Adrenal gland (tissue), 5 donors: ENCODE results near the gene PPP1R12C.

Experiments used
- CTCF ChIP-seq, 6 experiments: fragments of 450-650 bp in 4 of 6; fragments of 200-600 bp in 2 of 6; sonication (generic) in 1 of 6; IDR thresholded peaks; 1 replicate in 5 of 6; 2 replicates in 1 of 6; pipeline versions ENCODE4 v1.5.1 to v1.8.0; 2016 to 2021; ENCODE audit warnings: antibody characterized with exemption in 6 of 6, mild to moderate bottlenecking in 2 of 6, moderate library complexity in 1 of 6
- POLR2A ChIP-seq, 2 donors: fragments of 450-650 bp; IDR thresholded peaks; one replicate each; pipeline ENCODE4 v1.6.1; 2017; ENCODE audit warnings: antibody characterized with exemption in 2 of 2, mild to moderate bottlenecking in 2 of 2, moderate library complexity in 1 of 2
- donor health status: DM: no; HTN: no; CAD: no.

GRCh38 chr19:55165952-55166529 lies 48.6 kb upstream of the PPP1R12C start:
- no peak for TF ChIP-seq POLR2A (IDR thresholded peaks at IDR 0.05)
- TF ChIP-seq CTCF (IDR thresholded peaks at IDR 0.05) = peak in 5 of 6 experiments; percentile 16 to 41 (median 34)
